Ishikawa (cell line): ENCODE data around the gene MGLL.

Experiments
- CEBPB ChIP-seq: IDR thresholded peaks from 2 replicates; pipeline ENCODE4 v1.6.1; 2012
- CREB1 ChIP-seq: IDR thresholded peaks from 2 replicates; pipeline ENCODE4 v1.6.1; 2012; ENCODE audit warnings: low read depth
- EGR1 ChIP-seq: IDR thresholded peaks from 2 replicates; pipeline ENCODE4 v1.6.1; 2012
- EP300 ChIP-seq: IDR thresholded peaks from 2 replicates; pipeline ENCODE4 v1.6.1; 2012; ENCODE audit warnings: borderline replicate concordance
- FOXM1 ChIP-seq: IDR thresholded peaks from 2 replicates; pipeline ENCODE4 v1.6.1; 2012; ENCODE audit warnings: low read depth, borderline replicate concordance
- MAX ChIP-seq: IDR thresholded peaks from 2 replicates; pipeline ENCODE4 v1.6.1; 2012
- NFIC ChIP-seq: IDR thresholded peaks from 2 replicates; pipeline ENCODE4 v1.6.1; 2012
- RAD21 ChIP-seq: IDR thresholded peaks from 2 replicates; pipeline ENCODE4 v1.6.1; 2012; ENCODE audit warnings: low read depth
- REST ChIP-seq: IDR thresholded peaks from 2 replicates; pipeline ENCODE4 v1.6.1; 2012; ENCODE audit warnings: low read depth, mild to moderate bottlenecking
- TAF1 ChIP-seq: IDR thresholded peaks from 2 replicates; pipeline ENCODE4 v1.6.1; 2012; ENCODE audit warnings: low read depth, mild to moderate bottlenecking
- TCF12 ChIP-seq: IDR thresholded peaks from 2 replicates; pipeline ENCODE4 v1.6.1; 2012; ENCODE audit warnings: low read depth
- TEAD4 ChIP-seq: IDR thresholded peaks from 2 replicates; pipeline ENCODE4 v1.6.1; 2012
- USF1 ChIP-seq: IDR thresholded peaks from 2 replicates; pipeline ENCODE4 v1.6.1; 2012
- YY1 ChIP-seq: IDR thresholded peaks from 2 replicates; pipeline ENCODE4 v1.6.1; 2012; ENCODE audit warnings: low read depth
- ZBTB7A ChIP-seq: IDR thresholded peaks from 2 replicates; pipeline ENCODE4 v1.6.1; 2012; ENCODE audit warnings: low read depth

Gene MGLL

GRCh38 chr3:127741246-127741645, 81.1 kb downstream of the MGLL start:
- TF ChIP-seq TAF1 (no peak), TEAD4 (no peak), USF1 (no peak), FOXM1 (no peak), CEBPB (no peak), ZBTB7A (no peak), EP300 (no peak), CREB1 (no peak), TCF12 (no peak), RAD21 (no peak), EGR1 (no peak), MAX (no peak), REST (no peak), YY1 (no peak), NFIC (no peak)

- no peak for TF ChIP-seq TAF1
- TF ChIP-seq NFIC, result no peak
- no peak for TF ChIP-seq CREB1
- no peak for TF ChIP-seq MAX
- TF ChIP-seq FOXM1, result no peak
- no peak for TF ChIP-seq YY1
- TF ChIP-seq USF1, result no peak
- TF ChIP-seq REST, result no peak
- TF ChIP-seq TEAD4, result no peak
- TF ChIP-seq EP300, result no peak
- no peak for TF ChIP-seq EGR1
- no peak for TF ChIP-seq ZBTB7A
- no peak for TF ChIP-seq RAD21
- no peak for TF ChIP-seq TCF12
- TF ChIP-seq CEBPB, result no peak
Measured at GRCh38 chr3:127740136-127740915, 82.0 kb downstream of the MGLL start.

GRCh38 chr3:127739347-127740135, 82.8 kb downstream of the MGLL start:
- TF ChIP-seq TCF12 (no peak), EP300 (no peak), ZBTB7A (no peak), FOXM1 (no peak), CREB1 (no peak), REST (no peak), YY1 (no peak), USF1 (no peak), RAD21 (no peak), NFIC (no peak), TAF1 (no peak), EGR1 (no peak), CEBPB (no peak), MAX (no peak), TEAD4 (no peak)
